ENCODE data around the gene MEOX1. TPM values are rescaled to one million over a fixed set of nuclear protein-coding genes. Genes with fewer than 3 reads are reported as not detected.

MEOX1 gene
- total RNA-seq, 1 donor from 2014 or later = 17.2 TPM

DNA sequence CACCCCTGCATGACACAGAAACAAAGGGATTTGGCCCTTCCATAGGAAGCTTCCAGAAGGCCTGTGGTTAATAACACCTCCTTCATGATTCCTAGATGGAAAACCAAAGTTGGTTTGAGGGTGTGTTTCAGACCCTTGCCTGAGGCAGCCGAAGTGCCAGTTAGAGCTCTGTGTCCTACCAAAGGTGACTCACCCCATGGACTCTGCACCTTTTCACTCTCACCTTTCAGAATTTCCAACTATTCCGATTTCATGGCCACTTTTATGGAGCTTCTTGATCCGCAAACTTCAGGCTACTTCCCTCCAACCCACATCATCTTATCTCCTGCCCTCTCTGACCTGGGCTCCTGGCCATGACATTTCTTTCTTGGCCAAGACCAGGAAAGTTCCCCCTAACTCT lies 49.2 kb downstream of the MEOX1 start:
- TF ChIP-seq, protein P1, sequence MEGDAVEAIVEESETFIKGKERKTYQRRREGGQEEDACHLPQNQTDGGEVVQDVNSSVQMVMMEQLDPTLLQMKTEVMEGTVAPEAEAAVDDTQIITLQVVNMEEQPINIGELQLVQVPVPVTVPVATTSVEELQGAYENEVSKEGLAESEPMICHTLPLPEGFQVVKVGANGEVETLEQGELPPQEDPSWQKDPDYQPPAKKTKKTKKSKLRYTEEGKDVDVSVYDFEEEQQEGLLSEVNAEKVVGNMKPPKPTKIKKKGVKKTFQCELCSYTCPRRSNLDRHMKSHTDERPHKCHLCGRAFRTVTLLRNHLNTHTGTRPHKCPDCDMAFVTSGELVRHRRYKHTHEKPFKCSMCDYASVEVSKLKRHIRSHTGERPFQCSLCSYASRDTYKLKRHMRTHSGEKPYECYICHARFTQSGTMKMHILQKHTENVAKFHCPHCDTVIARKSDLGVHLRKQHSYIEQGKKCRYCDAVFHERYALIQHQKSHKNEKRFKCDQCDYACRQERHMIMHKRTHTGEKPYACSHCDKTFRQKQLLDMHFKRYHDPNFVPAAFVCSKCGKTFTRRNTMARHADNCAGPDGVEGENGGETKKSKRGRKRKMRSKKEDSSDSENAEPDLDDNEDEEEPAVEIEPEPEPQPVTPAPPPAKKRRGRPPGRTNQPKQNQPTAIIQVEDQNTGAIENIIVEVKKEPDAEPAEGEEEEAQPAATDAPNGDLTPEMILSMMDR (conservative IDR thresholded peaks at IDR 0.05) = no peak
- Mint-ChIP-seq H3K4me1 (ENCODE audit: unreplicated experiment) (peaks cover 13% of the 10 kb centered on the region), H3K27ac (no peak overlapping the region), H3K9me3 (no peaks in the 10 kb centered on the region), H3K27me3 (peaks cover 3% of the 10 kb centered on the region), H3K36me3 (no peaks in the 10 kb centered on the region), H3K4me3 (no peak overlapping the region)
- no peak for DNase-seq (ENCODE audit: extremely low spot score, unreplicated experiment)

DNA sequence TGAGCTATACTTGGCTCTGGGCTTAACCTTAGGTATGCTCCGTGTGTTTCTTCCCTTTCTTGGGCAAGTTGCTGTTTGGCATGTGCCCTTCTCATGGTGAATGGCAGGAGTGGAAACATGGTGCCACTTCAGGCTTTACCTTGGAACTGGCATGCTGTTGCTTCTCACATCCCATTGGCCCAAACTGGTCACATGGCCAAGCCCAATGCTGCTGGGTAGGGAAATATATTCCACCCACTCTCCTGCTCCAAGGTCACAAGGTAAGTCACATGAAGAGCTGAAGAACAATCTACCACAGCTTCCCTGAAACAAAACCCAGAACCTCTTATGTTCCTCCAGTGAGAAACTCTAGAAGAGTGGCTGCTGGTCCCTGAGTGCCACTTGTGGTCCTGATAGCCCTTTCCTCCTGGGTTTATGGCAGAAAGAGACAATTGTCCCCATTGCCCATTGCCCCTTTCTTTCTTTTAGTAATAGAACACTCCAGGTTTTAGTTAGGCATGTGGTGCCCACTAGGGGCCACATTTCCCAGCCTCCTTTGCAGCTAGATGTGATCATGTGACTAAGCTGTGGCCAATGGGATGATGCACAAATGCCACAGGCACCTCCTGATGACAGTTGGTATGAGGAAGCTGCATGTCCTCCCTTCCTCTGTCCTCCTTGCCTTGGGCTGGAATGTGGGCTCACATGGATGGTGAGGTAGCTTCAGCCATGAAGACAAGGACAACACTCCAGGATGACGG lies 50.3 kb downstream of the MEOX1 start:
- H3K27ac Mint-ChIP-seq = no peak overlapping the region
- peaks cover 13% of the 10 kb centered on the region for H3K4me1 Mint-ChIP-seq (ENCODE audit: unreplicated experiment)
- DNase-seq (ENCODE audit: extremely low spot score, unreplicated experiment) = no peak
- TF ChIP-seq, protein P1 (conservative IDR thresholded peaks at IDR 0.05) = no peak
- H3K9me3 Mint-ChIP-seq = no peaks in the 10 kb centered on the region
- H3K36me3 Mint-ChIP-seq = no peaks in the 10 kb centered on the region
- peaks cover 3% of the 10 kb centered on the region for H3K27me3 Mint-ChIP-seq
- H3K4me3 Mint-ChIP-seq = no peak overlapping the region

DNA sequence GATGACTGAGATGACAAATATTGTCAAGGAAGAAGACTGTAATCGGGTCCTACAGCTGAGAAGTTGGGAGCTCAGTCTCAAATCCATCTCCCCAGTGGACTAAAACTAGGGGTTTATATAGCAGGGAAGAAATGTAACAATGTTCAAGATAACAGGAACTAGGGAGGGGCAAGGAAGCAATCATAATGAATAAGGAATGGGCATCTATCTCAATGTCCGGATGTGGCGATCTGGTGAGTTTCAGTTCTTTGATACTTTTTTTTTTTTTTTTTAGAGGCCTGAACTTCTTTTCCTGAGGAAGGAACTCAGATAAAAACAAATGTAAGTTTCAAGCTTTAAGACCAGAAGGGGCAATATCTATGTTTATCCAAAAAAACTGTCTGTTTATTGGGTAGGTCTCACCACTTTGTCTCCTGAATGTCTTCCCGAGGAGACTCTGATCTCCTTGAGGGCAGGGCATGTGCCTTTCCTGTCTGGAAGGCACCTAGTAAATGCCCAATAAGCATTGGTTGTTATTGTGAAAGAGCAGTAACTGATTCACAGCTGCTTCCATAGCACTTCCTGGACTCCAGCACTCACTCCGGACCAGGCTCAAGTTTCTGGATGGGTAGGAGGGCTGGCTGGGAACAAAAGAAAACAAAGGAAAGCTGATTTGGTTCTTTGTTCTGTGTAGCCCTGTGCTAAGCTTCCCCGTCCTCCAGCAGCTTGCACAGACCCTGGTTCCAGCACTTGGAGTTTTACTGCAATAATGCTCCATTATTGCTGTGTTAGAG lies 51.9 kb downstream of the MEOX1 start:
- H3K36me3 Mint-ChIP-seq = no peaks in the 10 kb centered on the region
- DNase-seq (ENCODE audit: extremely low spot score, unreplicated experiment) = no peak
- TF ChIP-seq, protein P1 (conservative IDR thresholded peaks at IDR 0.05) = no peak
- peaks cover 8% of the 10 kb centered on the region for H3K4me1 Mint-ChIP-seq (ENCODE audit: unreplicated experiment)
- no peak overlapping the region for H3K4me3 Mint-ChIP-seq
- peaks cover 3% of the 10 kb centered on the region for H3K27me3 Mint-ChIP-seq
- H3K27ac Mint-ChIP-seq = no peak overlapping the region
- H3K9me3 Mint-ChIP-seq = no peaks in the 10 kb centered on the region

DNA sequence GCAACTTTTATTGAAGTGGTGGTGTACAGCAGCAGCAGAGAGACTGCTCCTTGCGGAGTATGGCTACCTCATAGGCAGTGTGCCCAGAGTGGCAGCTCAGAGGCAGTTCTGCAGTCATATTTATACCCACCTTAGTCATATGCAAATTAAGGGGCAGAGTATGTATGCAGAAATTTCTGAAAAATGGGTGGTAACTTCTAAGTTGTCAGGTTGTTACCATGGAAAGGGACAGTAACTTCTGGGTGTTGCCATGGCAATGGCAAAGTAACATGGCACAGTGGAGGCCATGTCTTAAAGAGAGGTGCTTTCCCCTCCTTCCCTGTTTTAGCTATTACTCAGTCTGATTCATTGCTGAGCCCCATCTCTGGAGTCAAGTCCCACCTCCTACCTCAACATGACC lies 53.4 kb downstream of the MEOX1 start:
- no peak overlapping the region for H3K27ac Mint-ChIP-seq

DNA sequence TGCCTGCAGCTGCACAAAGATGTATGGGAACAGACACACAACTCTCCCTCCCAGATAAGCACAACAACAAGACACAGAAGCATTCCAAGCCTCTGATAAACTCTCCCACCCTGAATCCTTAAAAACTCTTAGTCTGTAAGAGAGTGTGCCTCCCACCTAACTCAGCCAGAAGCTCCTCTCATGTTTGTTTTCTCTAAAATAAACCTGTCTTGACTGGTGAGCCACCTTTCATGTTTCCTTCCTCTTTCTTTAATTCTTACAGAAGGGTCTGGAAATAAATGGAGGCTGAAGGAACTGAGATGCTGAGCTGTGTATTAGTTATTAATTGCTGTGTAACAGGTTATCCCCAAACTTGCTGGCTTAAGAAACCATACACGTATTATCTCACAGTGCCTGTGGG lies 57.2 kb downstream of the MEOX1 start:
- no peaks in the 10 kb centered on the region for H3K27me3 Mint-ChIP-seq
- H3K4me1 Mint-ChIP-seq (ENCODE audit: unreplicated experiment) = peaks cover 8% of the 10 kb centered on the region
- H3K36me3 Mint-ChIP-seq = no peaks in the 10 kb centered on the region
- H3K9me3 Mint-ChIP-seq = peaks cover 4% of the 10 kb centered on the region
- no peak overlapping the region for H3K4me3 Mint-ChIP-seq
- TF ChIP-seq, protein P1 (conservative IDR thresholded peaks at IDR 0.05) = no peak
- no peak overlapping the region for H3K27ac Mint-ChIP-seq
- no peak for DNase-seq (ENCODE audit: extremely low spot score, unreplicated experiment)

More for the DNA sequence above, 53.4 kb downstream of the MEOX1 start:
- H3K27me3 Mint-ChIP-seq = no peaks in the 10 kb centered on the region
- peaks cover 8% of the 10 kb centered on the region for H3K4me1 Mint-ChIP-seq (ENCODE audit: unreplicated experiment)
- TF ChIP-seq, protein P1 (conservative IDR thresholded peaks at IDR 0.05) = no peak
- DNase-seq (ENCODE audit: extremely low spot score, unreplicated experiment) = no peak
- no peaks in the 10 kb centered on the region for H3K36me3 Mint-ChIP-seq
- H3K9me3 Mint-ChIP-seq = peaks cover 4% of the 10 kb centered on the region
- H3K4me3 Mint-ChIP-seq = no peak overlapping the region

Measured in type B pancreatic cell (in vitro differentiated cells).